HEK293 (cell line): Measurements from ENCODE around the gene CLDN7.

ENCODE experiments used
- ATF2 ChIP-seq: fragments of 450-650 bp; formaldehyde crosslinking; IDR thresholded peaks from 2 replicates; pipeline ENCODE4 v1.5.1; 2016; ENCODE audit warnings: missing biosample characterization, missing genetic modification characterization, low read depth
- CTCF ChIP-seq: fragments of 450-650 bp; formaldehyde crosslinking; IDR thresholded peaks from 2 replicates; pipeline ENCODE4 v1.5.1; 2016; ENCODE audit warnings: missing biosample characterization, missing genetic modification characterization
- EGR2 ChIP-seq: fragments of 450-650 bp; formaldehyde crosslinking; IDR thresholded peaks from 2 replicates; pipeline ENCODE4 v1.5.1; 2016; ENCODE audit warnings: low read depth, missing biosample characterization, missing genetic modification characterization
- GLIS2 ChIP-seq: fragments of 450-650 bp; formaldehyde crosslinking; IDR thresholded peaks from 2 replicates; pipeline ENCODE4 v1.5.1; 2016; ENCODE audit warnings: missing biosample characterization, missing genetic modification characterization
- MZF1 ChIP-seq: fragments of 450-650 bp; formaldehyde crosslinking; IDR thresholded peaks from 2 replicates; pipeline ENCODE4 v1.5.1; 2017; ENCODE audit warnings: missing biosample characterization, missing genetic modification characterization, borderline replicate concordance
- PATZ1 ChIP-seq: fragments of 450-650 bp; formaldehyde crosslinking; IDR thresholded peaks from 2 replicates; pipeline ENCODE4 v1.5.1; 2016; ENCODE audit warnings: missing biosample characterization, missing genetic modification characterization
- SCRT1 ChIP-seq: fragments of 450-650 bp; formaldehyde crosslinking; IDR thresholded peaks from 2 replicates; pipeline ENCODE4 v1.5.1; 2016; ENCODE audit warnings: missing biosample characterization, missing genetic modification characterization, borderline replicate concordance
- SP2 ChIP-seq: fragments of 450-650 bp; formaldehyde crosslinking; IDR thresholded peaks from 2 replicates; pipeline ENCODE4 v1.5.1; 2016; ENCODE audit warnings: missing biosample characterization, missing genetic modification characterization
- YY1 ChIP-seq: fragments of 450-650 bp; formaldehyde crosslinking; IDR thresholded peaks from 2 replicates; pipeline ENCODE4 v1.5.1; 2018; ENCODE audit warnings: missing biosample characterization, missing genetic modification characterization
- ZBTB17 ChIP-seq: fragments of 450-650 bp; formaldehyde crosslinking; IDR thresholded peaks from 2 replicates; pipeline ENCODE4 v1.5.1; 2016; ENCODE audit warnings: missing biosample characterization, missing genetic modification characterization
- ZBTB7A ChIP-seq: fragments of 450-650 bp; formaldehyde crosslinking; IDR thresholded peaks from 2 replicates; pipeline ENCODE4 v1.5.1; 2016; ENCODE audit warnings: low read depth, missing biosample characterization, missing genetic modification characterization
- ZBTB8A ChIP-seq: fragments of 450-650 bp; formaldehyde crosslinking; IDR thresholded peaks from 2 replicates; pipeline ENCODE4 v1.5.1; 2016; ENCODE audit warnings: missing biosample characterization, missing genetic modification characterization
- ZFHX2 ChIP-seq: fragments of 450-650 bp; formaldehyde crosslinking; conservative IDR thresholded peaks from 2 replicates; pipeline ENCODE4 v1.5.1; 2016; ENCODE audit warnings: missing biosample characterization, missing genetic modification characterization
- ZNF148 ChIP-seq: fragments of 450-650 bp; formaldehyde crosslinking; IDR thresholded peaks from 2 replicates; pipeline ENCODE4 v1.5.0; 2017; ENCODE audit warnings: missing biosample characterization, missing genetic modification characterization, borderline replicate concordance
- ZNF2 ChIP-seq: fragments of 450-650 bp; formaldehyde crosslinking; IDR thresholded peaks from 2 replicates; pipeline ENCODE4 v1.5.1; 2016; ENCODE audit warnings: missing biosample characterization, missing genetic modification characterization
- ZNF223 ChIP-seq: fragments of 450-650 bp; formaldehyde crosslinking; IDR thresholded peaks from 2 replicates; pipeline ENCODE4 v1.5.1; 2016; ENCODE audit warnings: missing biosample characterization, missing genetic modification characterization
- ZNF239 ChIP-seq: fragments of 450-650 bp; formaldehyde crosslinking; IDR thresholded peaks from 2 replicates; pipeline ENCODE4 v1.5.1; 2016; ENCODE audit warnings: missing biosample characterization, missing genetic modification characterization
- ZNF24 ChIP-seq: fragments of 450-650 bp; formaldehyde crosslinking; IDR thresholded peaks from 2 replicates; pipeline ENCODE4 v1.5.1; 2016; ENCODE audit warnings: missing biosample characterization, missing genetic modification characterization
- ZNF266 ChIP-seq: fragments of 450-650 bp; formaldehyde crosslinking; IDR thresholded peaks from 2 replicates; pipeline ENCODE4 v1.5.1; 2016; ENCODE audit warnings: missing biosample characterization, missing genetic modification characterization, low read depth
- ZNF391 ChIP-seq: fragments of 450-650 bp; formaldehyde crosslinking; IDR thresholded peaks from 2 replicates; pipeline ENCODE4 v1.5.1; 2016; ENCODE audit warnings: low read depth, missing biosample characterization, missing genetic modification characterization, borderline replicate concordance
- ZNF449 ChIP-seq: fragments of 450-650 bp; formaldehyde crosslinking; IDR thresholded peaks from 2 replicates; pipeline ENCODE4 v1.5.1; 2017; ENCODE audit warnings: missing biosample characterization, mild to moderate bottlenecking, missing genetic modification characterization, moderate library complexity
- ZNF513 ChIP-seq: fragments of 450-650 bp; IDR thresholded peaks from 2 replicates; pipeline ENCODE4 v1.5.1; 2018; ENCODE audit warnings: missing biosample characterization, missing genetic modification characterization
- ZNF521 ChIP-seq: fragments of 450-650 bp; formaldehyde crosslinking; IDR thresholded peaks from 2 replicates; pipeline ENCODE4 v1.5.1; 2017; ENCODE audit warnings: missing biosample characterization, mild to moderate bottlenecking, missing genetic modification characterization
- ZNF837 ChIP-seq: fragments of 450-650 bp; formaldehyde crosslinking; IDR thresholded peaks from 2 replicates; pipeline ENCODE4 v1.5.1; 2016; ENCODE audit warnings: missing biosample characterization, missing genetic modification characterization
- ZSCAN23 ChIP-seq: fragments of 450-650 bp; formaldehyde crosslinking; IDR thresholded peaks from 2 replicates; pipeline ENCODE4 v1.5.1; 2016; ENCODE audit warnings: missing biosample characterization, missing genetic modification characterization
- ZSCAN4 ChIP-seq: fragments of 450-650 bp; formaldehyde crosslinking; IDR thresholded peaks from 2 replicates; pipeline ENCODE4 v1.5.1; 2017; ENCODE audit warnings: missing biosample characterization, missing genetic modification characterization
- ZXDB ChIP-seq: fragments of 450-650 bp; formaldehyde crosslinking; IDR thresholded peaks from 2 replicates; pipeline ENCODE4 v1.5.1; 2016; ENCODE audit warnings: missing biosample characterization, missing genetic modification characterization

The CLDN7 gene

GRCh38 chr17:7242717-7243452 lies 19.4 kb downstream of the CLDN7 start (continued):
- TF ChIP-seq ZNF148 (tag by site-specific recombination) (peak; percentile 79), ZFHX2 (tag by site-specific recombination) (peak; percentile 90), EGR2 (tag by site-specific recombination) (peak; percentile 89), SP2 (tag by site-specific recombination) (peak; percentile 95), ZNF449 (peak; percentile 40; the same call in 1 of the 2 replicates), ZSCAN23 (tag by site-specific recombination) (peak; percentile 88), ZNF837 (tag by site-specific recombination) (peak; percentile 56; the same call in 1 of the 2 replicates), ZBTB8A (tag by site-specific recombination) (peak; percentile 97), ZSCAN4 (tag by site-specific recombination) (peak; percentile 60), ATF2 (tag by site-specific recombination) (peak; percentile 75; the same call in 1 of the 2 replicates), ZNF513 (tag by site-specific recombination) (peak; percentile 71), MZF1 (tag by site-specific recombination) (no peak), ZNF223 (no peak), ZNF521 (tag by site-specific recombination) (no peak), ZNF24 (tag by site-specific recombination) (peak; percentile 98), CTCF (peak; percentile 78), ZNF266 (no peak; the same call in 1 of the 2 replicates), SCRT1 (tag by site-specific recombination) (no peak), ZBTB7A (tag by site-specific recombination) (peak; percentile 94), ZNF239 (tag by site-specific recombination) (0 out of 2 replicates have a peak, but pooled peaks have one; percentile 62), GLIS2 (tag by site-specific recombination) (peak; percentile 96), ZBTB17 (peak; percentile 74), ZXDB (peak; percentile 97), ZNF391 (tag by site-specific recombination) (peak; percentile 98), PATZ1 (peak; percentile 97), YY1 (peak; percentile 76; the same call in 1 of the 2 replicates), ZNF2 (tag by site-specific recombination) (peak; percentile 96)
